NCI-H2107 (cell line): ENCODE results near the gene ADAMTS15.
"Not testable (repeated sequence)": the region's sequence is repeated elsewhere in the genome, so short reads cannot be mapped to it uniquely, and the experiment has no call there.

Experiments used
- DNase-seq: peaks from one replicate; lab custom pipeline; 2025; lab: John Stamatoyannopoulos, UW

Gene ADAMTS15

DNA sequence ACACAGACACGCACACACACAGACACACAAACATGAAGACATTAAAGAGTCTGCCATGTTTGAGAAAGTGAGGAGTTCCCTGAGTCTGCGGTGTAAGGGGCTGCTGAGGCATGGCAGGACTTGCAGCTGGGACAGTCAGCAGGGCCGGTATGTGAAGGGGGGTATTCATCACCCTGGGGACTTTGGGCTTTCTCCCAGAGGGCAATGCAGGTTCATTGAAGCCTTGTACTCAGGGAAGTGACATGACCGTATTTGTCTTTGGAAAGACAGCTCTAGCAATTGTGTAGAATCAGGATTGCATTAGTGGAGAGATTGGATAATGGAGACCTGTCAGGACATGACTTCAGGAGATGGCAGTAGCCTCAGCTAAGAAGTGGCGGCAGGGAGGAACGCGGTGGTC is 10.6 kb upstream of the ADAMTS15 start:
- DNase-seq = no peak

DNA sequence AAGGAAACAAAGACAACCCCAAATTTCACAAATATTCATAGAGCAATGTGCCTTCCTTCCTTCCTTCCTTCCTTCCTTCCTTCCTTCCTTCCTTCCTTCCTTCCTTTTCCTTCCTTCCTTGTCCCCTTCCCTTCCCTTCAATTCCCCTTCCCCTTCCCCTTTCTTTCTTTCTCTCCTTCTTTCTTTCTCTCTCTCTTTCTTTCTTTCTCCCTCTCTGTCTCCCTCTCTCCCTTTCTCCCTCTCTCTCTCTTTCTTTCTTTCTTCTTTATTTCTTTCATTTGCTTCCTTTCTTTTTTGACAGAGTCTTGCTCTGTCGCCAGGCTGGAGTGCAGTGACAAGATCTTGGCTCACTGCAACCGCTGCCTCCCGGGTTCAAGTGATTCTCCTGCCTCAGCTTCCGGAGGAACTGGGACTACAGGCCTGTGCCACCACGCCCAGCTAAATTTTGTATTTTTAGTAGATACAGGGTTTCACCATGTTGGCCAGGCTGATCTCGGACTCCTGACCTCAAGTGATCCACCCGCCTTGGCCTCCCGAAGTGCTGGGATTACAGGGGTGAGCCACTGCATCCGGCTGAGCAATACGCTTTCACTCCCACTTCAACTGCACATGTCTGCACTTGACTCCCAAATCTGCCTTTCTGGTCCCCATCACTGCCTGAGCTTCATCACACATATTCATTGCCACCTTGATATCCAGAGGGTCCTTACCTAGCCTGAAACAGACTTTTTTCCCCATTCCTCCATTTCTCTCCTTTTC is 9.9 kb upstream of the ADAMTS15 start:
- not testable (repeated sequence) for DNase-seq

DNA sequence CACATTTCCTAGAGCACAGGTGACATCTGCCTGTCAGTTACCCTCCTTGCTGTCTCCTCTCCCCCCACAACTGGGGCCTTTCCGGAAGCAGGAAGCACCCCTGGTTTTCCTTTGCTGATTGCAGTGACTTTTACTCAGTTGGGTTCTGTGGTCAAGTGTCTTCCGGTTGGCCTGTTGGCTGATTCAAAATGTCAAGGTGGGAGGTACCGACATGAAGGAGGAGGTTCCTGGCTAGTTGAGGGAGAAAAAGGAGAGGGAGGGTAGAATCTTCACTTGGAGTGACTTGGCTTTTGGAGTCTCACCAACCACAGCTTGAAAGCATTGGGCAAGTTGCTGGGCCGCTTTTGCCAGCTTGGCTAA is 9.3 kb upstream of the ADAMTS15 start:
- DNase-seq = no peak

DNA sequence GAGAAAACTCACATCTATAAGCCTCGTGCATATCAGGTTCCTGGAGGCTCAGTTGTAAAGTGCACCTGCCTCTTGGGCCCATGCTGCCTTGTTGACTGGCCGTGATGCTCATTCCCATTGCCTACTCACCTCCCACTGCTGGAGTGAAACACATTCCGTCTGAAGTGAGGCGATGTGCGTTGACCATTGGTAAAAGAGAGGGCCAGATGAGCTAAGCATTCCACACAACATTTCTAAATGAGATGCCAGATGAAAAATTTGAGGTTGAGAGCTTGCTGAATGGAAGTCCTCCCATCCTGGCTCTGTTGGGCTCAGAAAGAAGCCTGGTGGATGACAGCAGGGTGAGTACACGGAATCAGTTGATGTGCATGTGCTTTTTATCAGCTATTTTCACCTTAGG is 8.6 kb upstream of the ADAMTS15 start:
- DNase-seq = no peak

DNA sequence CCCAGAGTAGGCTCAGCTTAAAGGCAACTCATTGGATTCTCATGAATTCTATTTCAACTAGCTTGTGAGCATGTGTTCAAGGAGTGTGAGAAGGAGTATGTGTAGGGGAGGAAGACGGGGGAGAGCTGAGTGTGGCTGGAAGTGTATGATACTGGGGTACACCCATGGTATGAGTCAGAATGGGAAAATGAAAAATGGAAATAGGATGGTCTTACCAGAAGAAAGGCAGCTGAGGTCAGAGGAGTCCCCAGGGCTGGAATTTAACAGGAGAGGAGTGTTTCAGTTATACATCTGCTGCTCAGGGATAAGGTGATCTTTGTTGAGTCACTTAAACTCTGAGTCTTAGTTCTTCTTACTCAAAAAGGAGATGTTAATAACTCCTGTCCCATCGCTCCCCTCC is 6.7 kb upstream of the ADAMTS15 start:
- DNase-seq = no peak

DNA sequence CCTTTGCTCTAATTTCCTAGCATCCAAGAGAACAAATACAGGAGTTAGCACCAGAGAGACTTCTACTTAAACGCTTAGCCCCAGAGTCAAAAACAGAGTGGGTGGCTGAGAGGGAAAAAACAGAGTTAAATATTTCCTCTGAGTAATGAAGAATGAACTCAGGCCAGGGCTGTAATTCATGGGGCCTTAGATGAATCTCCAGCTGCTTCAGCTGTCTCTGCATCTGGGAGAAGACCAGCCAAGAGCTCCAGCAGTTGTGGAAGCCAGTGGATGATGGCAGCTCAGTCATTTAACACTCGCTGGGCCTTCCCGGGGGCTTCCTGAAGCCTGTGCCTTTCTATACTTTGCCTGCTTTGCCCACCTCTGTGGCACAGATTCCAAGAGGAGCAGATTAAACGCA is 5.7 kb upstream of the ADAMTS15 start:
- DNase-seq = no peak

DNA sequence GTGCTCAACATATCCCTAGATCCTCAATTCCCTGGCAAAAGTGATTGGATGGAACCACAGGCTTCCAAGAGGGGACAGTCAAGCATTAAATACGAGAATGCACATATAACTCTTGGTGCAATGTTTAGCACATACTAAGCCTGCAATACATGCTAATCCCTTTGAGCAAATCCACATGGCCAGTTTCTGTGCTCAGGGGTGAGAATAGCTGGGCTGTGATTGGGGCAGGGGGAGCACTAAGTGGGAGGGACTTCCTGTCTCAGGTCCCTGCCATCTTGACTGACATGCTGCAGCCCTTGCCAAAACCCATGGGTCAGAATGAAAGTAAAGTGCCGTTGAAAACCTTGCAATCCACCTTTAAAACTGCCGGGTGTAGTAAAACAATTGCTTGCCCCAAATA is 2.7 kb upstream of the ADAMTS15 start:
- DNase-seq = no peak

DNA sequence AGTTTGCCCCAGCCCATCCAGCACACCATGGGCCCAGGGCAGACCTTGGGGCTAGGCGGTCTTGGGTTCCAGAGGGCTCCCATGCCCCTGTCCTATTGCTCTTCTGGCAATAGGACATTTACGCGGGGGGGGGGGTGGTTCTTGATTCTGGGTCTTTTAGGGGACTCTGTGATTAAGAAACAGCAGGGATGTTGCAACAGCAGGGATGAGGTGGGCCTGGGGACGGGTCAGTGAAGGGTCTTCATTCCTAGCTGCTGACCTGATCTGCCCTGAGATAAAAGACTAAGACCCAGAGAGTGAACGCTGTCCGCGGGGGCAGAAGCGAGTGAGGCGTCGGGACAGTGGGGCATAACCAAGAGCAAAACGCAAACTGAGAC is 418 bp upstream of the ADAMTS15 start:
- no peak for DNase-seq

DNA sequence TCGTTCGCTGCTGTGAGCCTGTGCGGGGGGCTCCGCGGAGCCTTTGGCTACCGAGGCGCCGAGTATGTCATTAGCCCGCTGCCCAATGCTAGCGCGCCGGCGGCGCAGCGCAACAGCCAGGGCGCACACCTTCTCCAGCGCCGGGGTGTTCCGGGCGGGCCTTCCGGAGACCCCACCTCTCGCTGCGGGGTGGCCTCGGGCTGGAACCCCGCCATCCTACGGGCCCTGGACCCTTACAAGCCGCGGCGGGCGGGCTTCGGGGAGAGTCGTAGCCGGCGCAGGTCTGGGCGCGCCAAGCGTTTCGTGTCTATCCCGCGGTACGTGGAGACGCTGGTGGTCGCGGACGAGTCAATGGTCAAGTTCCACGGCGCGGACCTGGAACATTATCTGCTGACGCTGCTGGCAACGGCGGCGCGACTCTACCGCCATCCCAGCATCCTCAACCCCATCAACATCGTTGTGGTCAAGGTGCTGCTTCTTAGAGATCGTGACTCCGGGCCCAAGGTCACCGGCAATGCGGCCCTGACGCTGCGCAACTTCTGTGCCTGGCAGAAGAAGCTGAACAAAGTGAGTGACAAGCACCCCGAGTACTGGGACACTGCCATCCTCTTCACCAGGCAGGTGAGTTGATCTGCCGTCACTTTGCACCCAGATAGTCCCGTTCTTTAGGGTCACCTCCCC is 1.0 kb downstream of the ADAMTS15 start:
- no peak for DNase-seq

DNA sequence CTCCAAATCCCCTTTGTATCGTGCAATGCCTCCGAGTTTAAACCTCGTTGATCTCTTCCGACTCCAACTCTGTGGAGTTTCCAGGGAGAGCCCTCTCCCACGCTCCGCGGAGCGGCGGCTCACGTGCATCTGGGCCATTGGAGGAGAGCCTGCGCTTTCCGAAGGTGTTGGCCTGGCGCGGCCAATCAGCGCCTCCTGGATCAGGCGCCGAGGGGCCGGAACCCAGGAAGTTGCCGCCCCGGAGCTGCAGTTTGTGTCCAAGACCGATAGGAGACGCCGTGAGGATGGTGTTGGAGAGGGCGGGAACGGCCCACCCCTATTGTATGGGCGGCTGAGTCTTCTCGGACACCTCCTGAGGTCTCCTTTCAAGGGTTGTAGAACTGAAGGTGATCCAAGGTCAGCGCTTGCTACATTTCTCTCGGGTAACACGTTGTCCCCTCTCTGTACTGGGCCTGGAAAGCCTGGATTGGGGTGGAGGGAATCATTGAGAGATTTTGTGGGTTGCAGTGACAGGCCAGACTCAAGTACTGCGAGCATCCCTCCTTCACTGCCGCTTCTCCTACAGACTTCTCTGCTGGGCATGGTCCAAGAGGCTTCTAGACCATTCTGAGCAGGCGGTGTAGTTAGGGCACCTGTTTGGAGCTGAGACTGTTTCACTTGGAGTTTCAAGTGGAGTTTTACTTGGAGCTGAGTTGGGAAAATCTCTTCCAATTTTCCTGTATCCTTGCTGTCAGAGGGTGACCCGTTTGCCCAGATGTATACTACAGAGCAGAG is 1.7 kb downstream of the ADAMTS15 start:
- no peak for DNase-seq

DNA sequence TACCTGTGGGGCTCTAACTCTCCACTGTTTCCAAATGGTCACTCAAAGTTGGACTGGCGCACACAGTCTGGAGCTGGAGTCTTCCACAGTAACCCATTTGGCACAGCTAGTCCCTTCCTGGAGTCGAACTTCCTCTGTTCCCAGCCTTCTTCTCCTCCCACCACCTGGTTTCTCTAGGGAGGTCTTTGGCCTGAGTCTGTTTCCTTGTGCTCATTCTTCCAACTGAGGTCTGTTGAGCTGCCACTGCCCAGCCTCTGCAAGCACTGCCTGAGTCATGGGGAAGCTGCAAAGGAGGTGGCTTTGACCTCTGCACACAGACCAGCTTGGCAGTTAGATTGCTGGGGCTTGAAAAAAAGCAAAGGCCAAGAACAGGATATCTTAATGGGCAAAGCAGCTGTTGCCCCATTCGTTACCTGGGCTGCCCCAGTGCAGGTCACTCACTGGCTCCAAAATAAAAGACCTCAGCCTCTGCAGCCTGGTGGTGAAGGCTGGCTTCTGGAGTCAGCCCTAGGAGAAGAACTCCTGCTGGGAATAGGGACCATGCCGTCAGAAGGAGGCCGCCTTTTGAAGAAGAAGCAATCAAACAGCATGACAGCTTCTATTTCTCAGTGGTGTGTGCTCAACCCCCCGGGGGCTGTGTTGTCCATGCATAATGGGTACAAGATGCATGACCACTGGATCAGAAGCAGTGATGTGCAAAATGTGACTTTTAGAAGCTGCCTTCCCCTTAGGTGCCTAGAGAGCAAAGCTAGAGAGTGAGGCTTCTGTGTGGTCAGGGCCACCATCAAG is 3.0 kb downstream of the ADAMTS15 start:
- no peak for DNase-seq

DNA sequence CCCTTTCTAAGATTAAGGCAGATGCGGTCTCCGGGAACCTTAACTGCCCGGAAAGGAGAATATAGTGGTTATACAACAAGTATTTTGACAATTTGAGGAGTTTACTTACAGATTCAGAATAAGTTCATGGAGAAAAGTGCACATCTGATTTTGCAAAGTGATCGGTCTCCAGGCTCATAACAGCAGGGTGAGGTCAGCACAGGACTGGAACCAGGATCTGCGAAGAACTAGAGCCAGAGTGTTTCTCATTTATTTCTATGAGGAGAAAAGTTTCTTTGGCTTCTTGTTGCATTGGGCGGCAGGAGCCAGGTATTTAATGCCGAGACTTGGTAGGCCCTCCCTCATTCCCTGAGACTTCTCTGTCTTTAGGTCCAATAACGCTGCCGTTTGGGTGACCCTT is 3.7 kb downstream of the ADAMTS15 start:
- no peak for DNase-seq

DNA sequence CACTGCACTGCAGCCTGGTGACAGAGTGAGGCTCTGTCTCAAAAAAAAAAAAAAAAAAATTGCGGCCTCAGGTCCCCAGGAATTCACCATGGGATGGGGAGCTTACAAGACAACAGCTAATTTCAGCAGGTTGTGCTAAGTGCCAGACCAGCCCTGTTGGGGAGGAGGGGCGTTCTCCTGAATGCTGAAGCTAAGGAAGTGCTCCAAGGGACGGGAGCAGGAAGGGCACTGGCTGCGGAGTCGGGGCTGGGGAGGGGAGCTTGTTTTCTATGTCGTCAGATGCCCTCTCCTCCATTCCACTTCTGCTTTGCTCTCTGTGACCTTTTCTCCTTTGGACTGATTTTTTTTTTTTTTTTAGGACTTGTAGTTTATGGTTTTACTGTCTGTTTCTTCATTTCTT is 4.5 kb downstream of the ADAMTS15 start:
- no peak for DNase-seq

DNA sequence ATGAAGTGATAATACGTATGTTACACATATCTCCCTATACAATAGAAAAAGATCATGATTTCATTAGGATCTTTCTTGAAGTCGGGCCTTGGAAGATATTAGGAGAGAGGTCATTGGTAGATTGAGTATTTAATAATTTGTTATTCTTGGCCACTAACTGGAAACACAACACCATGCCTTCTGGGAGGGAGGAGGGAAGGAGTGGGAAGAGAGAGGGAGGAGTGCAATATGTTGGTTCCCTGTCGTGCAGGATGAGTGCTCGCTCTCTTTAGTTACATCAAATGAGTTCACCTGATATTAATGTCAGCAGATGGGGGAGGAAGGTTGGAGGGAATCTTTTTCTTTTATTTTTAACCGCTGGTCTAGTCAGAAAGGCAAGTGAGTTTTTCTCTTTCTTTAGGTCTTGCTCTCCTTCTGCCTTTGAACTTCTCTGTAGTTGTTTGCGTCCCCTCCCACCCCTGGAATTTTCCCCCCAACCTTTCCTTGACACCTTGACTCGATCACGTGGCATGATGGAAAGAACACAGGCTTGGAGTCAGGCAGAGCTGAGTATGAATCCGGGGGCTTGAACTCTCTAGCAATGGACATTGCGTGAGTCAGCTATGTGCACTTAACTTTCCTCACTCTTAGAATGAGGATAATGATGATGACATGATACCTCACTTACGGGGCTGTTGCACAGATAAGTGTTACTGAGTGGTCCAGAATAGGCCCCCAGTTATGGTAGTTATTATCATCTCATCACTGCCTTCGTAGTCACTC is 6.2 kb downstream of the ADAMTS15 start:
- no peak for DNase-seq

DNA sequence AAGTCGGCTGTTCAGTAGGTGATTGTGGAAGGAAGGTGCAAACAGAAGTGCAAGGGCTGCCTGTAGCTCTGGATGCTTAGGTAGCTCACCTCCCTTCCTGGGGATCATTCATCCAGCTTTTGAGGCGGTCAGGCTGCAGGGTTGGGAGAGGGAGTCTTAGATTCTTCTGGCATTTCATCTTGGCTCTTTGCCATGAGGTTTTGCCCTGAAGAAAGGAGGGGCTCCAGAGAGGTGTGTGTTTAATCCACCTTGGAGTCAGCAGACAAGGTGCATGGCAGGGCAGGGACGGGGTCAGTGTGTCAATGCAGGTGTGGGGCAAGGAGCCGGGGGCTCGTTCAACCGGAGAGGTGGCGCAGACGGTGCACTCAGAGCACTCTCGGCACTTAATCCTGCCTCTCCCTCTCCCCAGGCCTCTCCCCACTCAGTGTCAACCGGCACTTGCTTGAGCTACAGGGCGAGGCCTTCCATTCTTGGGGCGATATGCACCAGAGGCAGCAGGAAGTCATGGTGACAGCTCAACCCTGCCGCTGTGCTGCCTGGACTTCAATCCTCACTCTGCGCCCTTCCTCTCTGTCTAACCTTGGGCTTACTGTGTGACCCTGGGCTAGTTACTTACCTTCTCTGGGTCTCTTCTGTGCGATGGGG is 7.2 kb downstream of the ADAMTS15 start:
- no peak for DNase-seq

DNA sequence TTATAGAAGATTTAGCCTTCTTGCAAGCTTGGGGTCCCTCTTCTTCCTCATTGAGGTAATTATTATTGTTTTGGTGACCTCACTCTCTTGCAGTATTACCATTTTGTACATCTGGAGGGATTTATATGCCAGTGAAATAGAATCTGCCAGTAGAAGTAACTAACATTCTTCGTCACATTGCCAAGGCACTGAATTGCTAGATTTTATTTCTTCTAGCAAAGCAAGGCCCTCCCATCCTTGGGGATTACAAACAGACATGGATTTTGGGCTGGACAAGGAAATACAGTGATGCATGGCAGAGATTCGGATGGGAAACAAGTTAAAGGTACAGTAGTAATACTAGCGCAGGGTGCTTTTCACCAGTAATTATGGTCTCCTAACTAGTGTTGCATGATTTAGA is 7.8 kb downstream of the ADAMTS15 start:
- DNase-seq = no peak

DNA sequence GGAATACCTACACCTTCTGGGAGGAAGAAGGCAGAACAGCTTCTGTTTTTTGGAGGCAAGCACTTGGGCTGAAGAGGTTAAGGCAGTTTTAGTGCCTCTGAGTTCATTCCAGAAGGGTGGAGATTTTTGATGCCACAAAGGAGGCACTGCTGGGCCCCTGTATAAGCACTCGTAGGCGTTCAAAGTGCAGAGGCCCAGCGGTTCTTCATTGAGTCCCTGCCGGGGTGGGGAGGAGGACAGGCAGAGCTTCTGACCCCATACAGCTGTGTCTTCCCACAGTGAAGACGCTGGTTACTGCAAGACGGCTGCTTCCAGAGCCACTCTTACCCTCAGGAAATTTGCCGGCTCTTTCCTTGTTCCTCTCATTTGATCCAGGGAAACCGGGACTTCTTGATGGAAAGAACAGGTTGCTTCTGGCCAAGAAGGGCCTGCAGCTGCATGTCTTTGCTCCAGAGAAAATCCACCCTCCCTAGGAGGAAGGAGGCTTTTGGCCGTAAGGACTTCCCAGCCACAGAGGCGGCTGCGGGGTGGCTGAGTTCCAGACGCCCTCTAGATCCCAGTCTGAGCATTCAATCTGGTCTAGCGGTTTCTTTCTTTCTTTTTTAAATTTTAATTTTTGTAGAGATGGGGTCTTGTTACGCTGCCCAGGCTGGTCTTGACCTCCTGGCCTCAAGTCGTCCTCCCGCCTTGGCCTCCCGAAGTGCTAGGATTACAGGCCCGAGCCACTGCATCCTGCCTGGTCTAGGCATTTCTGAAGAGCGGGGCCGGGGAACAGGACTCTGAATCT is 9.4 kb downstream of the ADAMTS15 start:
- no peak for DNase-seq

DNA sequence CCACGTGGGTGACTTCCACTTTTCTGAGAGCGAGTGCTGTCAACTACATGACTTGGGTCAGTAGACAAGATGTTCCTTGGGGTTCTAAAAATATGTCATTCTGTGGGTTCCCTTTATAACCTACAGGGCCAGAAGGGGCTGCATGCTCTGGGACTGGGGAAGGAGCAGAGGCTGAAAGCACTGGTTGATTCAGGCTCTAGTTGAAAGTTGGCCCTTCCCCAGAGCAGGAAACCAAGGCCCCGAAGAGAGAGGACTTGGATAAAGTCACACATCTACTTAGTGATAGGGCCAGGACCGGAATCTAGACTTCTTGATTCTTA is 9.9 kb downstream of the ADAMTS15 start:
- no peak for DNase-seq

DNA sequence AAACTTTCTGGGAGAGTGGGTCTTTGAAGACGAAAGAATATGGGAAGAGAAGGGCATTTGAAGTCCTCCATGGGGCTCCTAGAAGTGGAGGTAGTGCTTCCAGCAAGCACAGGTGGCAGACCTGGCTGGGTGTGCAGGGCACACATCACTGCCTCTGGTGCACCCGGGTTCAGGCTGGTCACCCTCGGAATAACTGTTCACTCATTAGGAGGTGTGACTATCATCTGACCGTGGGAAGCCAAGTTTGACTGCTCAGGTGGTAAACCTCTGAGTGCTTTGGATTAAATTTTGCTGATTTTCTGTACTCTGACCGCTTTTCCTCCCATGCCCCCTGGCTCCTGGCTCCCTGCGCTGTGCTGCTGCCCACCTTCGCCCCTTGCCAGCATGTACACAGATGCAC is 11.1 kb downstream of the ADAMTS15 start:
- DNase-seq = no peak

DNA sequence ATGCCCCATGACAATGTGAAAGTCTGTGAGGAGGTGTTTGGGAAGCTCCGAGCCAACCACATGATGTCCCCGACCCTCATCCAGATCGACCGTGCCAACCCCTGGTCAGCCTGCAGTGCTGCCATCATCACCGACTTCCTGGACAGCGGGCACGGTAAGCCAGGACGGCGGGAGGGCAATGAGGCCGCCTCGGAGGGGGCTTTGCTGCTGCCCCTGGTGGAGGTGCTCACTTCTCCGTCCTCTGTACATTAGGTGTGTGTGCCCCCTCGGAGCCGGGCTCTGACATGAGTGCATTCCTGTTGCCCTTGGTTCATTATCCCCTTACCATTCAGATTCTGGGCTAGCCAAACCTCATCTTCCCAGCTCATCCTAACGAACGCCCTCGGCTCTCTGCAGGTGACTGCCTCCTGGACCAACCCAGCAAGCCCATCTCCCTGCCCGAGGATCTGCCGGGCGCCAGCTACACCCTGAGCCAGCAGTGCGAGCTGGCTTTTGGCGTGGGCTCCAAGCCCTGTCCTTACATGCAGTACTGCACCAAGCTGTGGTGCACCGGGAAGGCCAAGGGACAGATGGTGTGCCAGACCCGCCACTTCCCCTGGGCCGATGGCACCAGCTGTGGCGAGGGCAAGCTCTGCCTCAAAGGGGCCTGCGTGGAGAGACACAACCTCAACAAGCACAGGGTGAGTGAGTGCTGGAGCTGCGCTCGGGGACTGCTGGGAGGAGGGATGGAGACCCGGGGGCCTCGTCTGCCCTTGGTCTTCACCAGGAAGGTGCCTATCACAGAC is 13.8 kb downstream of the ADAMTS15 start:
- no peak for DNase-seq
